Esophagus squamous epithelium (tissue), 5 donors: ENCODE data around the gene OSTF1. TPM values are rescaled to one million over a fixed set of nuclear protein-coding genes. Genes with fewer than 3 reads are reported as not detected.

Experiments
- DNase-seq: peaks from one replicate; lab custom pipeline; 2025; lab: John Stamatoyannopoulos, UW
- H3K27ac ChIP-seq, 4 donors: fragments of 200-600 bp; sonication (generic); one replicate each; pipeline ENCODE4 v1.5.1; 2016 to 2019; ENCODE audit warnings: mild to moderate bottlenecking in 1 of 4
- H3K27me3 ChIP-seq, 4 donors: fragments of 200-600 bp; sonication (generic); 1 replicate in 3 of 4; 2 replicates in 1 of 4; pipeline versions ENCODE4 v1.5.1 to v1.6.0; 2017 to 2021; ENCODE audit warnings: antibody characterized with exemption in 1 of 4
- H3K36me3 ChIP-seq, 3 donors: fragments of 200-600 bp; sonication (generic); one replicate each; pipeline ENCODE4 v1.5.1; 2016 to 2019
- H3K4me1 ChIP-seq, 3 donors: fragments of 200-600 bp; sonication (generic); one replicate each; pipeline ENCODE4 v1.5.1; 2017 to 2019
- H3K4me3 ChIP-seq, 4 donors: fragments of 200-600 bp; sonication (generic); 1 replicate in 3 of 4; 2 replicates in 1 of 4; pipeline ENCODE4 v1.5.1; 2016 to 2019; ENCODE audit warnings: mild to moderate bottlenecking in 2 of 4, moderate library complexity in 1 of 4
- H3K9me3 ChIP-seq, 3 donors: fragments of 200-600 bp; sonication (generic); one replicate each; pipeline ENCODE4 v1.5.1; 2016 to 2019
- POLR2A ChIP-seq, 4 donors: fragments of 450-650 bp; IDR thresholded peaks; one replicate each; pipeline ENCODE4 v1.6.1; 2017; ENCODE audit warnings: antibody characterized with exemption in 4 of 4, mild to moderate bottlenecking in 4 of 4, moderate library complexity in 3 of 4
- WGBS, 2 donors: methylation state at CpG; one replicate each; pipeline ENCODE4 v1.1.5; 2018; 5-methylcytosine and 5-hydroxymethylcytosine counted together
- intact Hi-C: fragments of 100-400 bp; cut with DNase I; formaldehyde crosslinking; loops from one replicate; pipeline ENCODE4 v1.15.0; 2022
- total RNA-seq, 4 donors: library from RNA; depleted of rRNA; stranded (reverse); fragments of >200 nt; gene quantifications; one replicate each; pipeline ENCODE4 v1.1.0, GENCODE V29; 2016
- TF ChIP-seq, protein P1 (sequence below), 6 experiments: fragments of 450-650 bp in 4 of 6; fragments of 200-600 bp in 2 of 6; sonication (generic) in 2 of 6; IDR thresholded peaks; one replicate each; pipeline ENCODE4 v1.5.1; 2016 to 2019; ENCODE audit warnings: antibody characterized with exemption in 6 of 6, mild to moderate bottlenecking in 4 of 6, moderate library complexity in 4 of 6
- donor health status: DM: yes; HTN: yes; CAD: no.

Gene OSTF1
- total RNA-seq, 4 donors from 2014 or later: 70.1 to 100 (median 86.0) TPM

DNA sequence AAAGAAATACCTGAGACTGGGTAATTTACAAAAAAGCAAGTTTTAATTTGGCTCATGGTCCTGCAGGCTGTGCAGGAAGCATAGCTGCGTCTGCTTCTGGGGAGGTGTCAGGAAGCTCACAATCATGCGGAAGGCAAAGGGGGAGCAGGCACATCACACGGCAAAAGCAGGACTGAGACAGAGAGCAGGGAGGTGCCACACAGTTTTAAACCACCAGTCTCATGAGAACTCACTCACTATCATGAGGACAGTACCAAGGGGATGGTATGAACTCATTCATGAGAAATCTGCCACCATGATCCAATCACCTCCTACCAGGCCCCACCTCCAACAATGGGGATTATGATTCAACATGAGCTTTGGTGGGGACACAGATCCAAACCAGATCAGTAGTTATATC, 96.2 kb downstream of the OSTF1 start:
- Histone ChIP-seq H3K36me3 (peaks cover 0 to 11% (median 0%) of the 10 kb centered on the region in 3 donors), H3K27me3 (no peaks in the 10 kb centered on the region), H3K4me1 (no peaks in the 10 kb centered on the region), H3K27ac (no peak overlapping the region), H3K4me3 (no peak overlapping the region), H3K9me3 (no peaks in the 10 kb centered on the region)
- intact Hi-C loops: no loop called here
- 57 to 83% methylated on average over 3 of the region's 3 CpGs for WGBS, 2 donors
- DNase-seq: no peak
- TF ChIP-seq, protein P1, sequence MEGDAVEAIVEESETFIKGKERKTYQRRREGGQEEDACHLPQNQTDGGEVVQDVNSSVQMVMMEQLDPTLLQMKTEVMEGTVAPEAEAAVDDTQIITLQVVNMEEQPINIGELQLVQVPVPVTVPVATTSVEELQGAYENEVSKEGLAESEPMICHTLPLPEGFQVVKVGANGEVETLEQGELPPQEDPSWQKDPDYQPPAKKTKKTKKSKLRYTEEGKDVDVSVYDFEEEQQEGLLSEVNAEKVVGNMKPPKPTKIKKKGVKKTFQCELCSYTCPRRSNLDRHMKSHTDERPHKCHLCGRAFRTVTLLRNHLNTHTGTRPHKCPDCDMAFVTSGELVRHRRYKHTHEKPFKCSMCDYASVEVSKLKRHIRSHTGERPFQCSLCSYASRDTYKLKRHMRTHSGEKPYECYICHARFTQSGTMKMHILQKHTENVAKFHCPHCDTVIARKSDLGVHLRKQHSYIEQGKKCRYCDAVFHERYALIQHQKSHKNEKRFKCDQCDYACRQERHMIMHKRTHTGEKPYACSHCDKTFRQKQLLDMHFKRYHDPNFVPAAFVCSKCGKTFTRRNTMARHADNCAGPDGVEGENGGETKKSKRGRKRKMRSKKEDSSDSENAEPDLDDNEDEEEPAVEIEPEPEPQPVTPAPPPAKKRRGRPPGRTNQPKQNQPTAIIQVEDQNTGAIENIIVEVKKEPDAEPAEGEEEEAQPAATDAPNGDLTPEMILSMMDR (IDR thresholded peaks at IDR 0.05): no peak
- no peak for TF ChIP-seq POLR2A (IDR thresholded peaks at IDR 0.05)

- Histone ChIP-seq H3K27me3 (no peaks in the 10 kb centered on the region), H3K36me3 (peaks cover 0 to 11% (median 0%) of the 10 kb centered on the region in 3 donors), H3K4me1 (no peaks in the 10 kb centered on the region), H3K9me3 (no peaks in the 10 kb centered on the region), H3K4me3 (no peak overlapping the region), H3K27ac (no peak overlapping the region)
- TF ChIP-seq, protein P1 (IDR thresholded peaks at IDR 0.05): peak in 5 of 6 experiments; percentile 27 to 62 (median 52)
- TF ChIP-seq POLR2A (IDR thresholded peaks at IDR 0.05): no peak
- intact Hi-C loops: no loop called here
- DNase-seq: no peak
- 40 to 42% methylated on average over 4 of the region's 4 CpGs for WGBS, 2 donors
Observed at GRCh38 chr9:75185585-75186170, 97.4 kb downstream of the OSTF1 start.

DNA sequence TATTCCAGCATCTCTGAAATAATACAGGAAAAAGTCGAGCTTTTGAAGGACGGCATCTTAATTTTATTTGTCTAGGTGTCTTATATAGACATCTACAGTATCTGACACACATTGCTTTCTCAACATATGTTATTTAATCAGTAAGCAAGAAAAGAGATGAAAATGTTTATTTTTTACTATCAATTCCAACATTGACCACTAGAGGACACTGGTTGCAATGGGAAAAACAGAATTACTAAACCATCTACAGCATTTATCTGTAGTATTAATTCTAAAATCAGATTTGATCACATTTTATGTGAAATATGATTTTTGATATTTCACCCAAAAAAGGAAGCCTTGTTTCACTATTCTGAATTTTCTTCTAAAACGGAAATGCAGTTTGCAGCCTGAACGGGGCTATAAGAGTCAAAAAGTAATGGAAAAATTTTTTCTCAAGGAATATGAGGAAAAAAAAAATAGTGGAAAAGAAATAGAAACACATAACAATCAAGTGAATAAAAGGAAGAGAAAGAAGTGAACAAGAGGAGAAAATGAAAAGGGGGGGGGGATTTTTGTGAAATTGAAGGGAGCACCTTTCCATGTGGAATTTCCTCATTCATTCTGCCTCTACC, 98.6 kb downstream of the OSTF1 start:
- H3K27me3 ChIP-seq: no peaks in the 10 kb centered on the region
- intact Hi-C loops: no loop called here
- DNase-seq: no peak
- peaks cover 0 to 11% (median 0%) of the 10 kb centered on the region in 3 donors for H3K36me3 ChIP-seq
- H3K9me3 ChIP-seq: no peaks in the 10 kb centered on the region
- TF ChIP-seq, protein P1 (IDR thresholded peaks at IDR 0.05): peak; percentile 61 to 89 (median 84)
- TF ChIP-seq POLR2A (IDR thresholded peaks at IDR 0.05): no peak
- WGBS, 2 donors: 25 to 31% methylated on average over 4 of the region's 4 CpGs
- no peak overlapping the region for H3K27ac ChIP-seq
- H3K4me3 ChIP-seq: no peak overlapping the region
- H3K4me1 ChIP-seq: no peaks in the 10 kb centered on the region

GRCh38 chr9:75188756-75189155, 100.4 kb downstream of the OSTF1 start:
- TF ChIP-seq POLR2A (IDR thresholded peaks at IDR 0.05): no peak
- TF ChIP-seq, protein P1 (IDR thresholded peaks at IDR 0.05): no peak
- Histone ChIP-seq H3K36me3 (peaks cover 0 to 3% (median 0%) of the 10 kb centered on the region in 3 donors), H3K4me1 (no peaks in the 10 kb centered on the region), H3K27me3 (no peaks in the 10 kb centered on the region), H3K9me3 (no peaks in the 10 kb centered on the region), H3K27ac (no peak overlapping the region), H3K4me3 (no peak overlapping the region)
- DNase-seq: no peak
- 48 to 52% methylated on average over 2 of the region's 2 CpGs for WGBS, 2 donors
- intact Hi-C loops: no loop called here

GRCh38 chr9:75190762-75191161, 102.4 kb downstream of the OSTF1 start:
- no peaks in the 10 kb centered on the region for H3K27me3 ChIP-seq
- H3K4me1 ChIP-seq: no peaks in the 10 kb centered on the region
- no peak overlapping the region for H3K27ac ChIP-seq
- H3K4me3 ChIP-seq: no peak overlapping the region
- H3K36me3 ChIP-seq: no peaks in the 10 kb centered on the region
- DNase-seq: no peak
- H3K9me3 ChIP-seq: no peaks in the 10 kb centered on the region
- intact Hi-C loops: loop anchor here (10.0 kb wide), 1 partner anchor 1114 kb away; no protein-coding TSS in a partner anchor
- TF ChIP-seq POLR2A (IDR thresholded peaks at IDR 0.05): no peak
- TF ChIP-seq, protein P1 (IDR thresholded peaks at IDR 0.05): no peak
- 81 to 82% methylated on average over 2 of the region's 2 CpGs for WGBS, 2 donors
